ENCODE data around the gene NANOS2.

Gene NANOS2

GRCh38 chr19:45929247-45929646, 14.7 kb upstream of the NANOS2 start:
- DNase-seq (ENCODE audit: low read depth in 2 of 3, low spot score in 1 of 3): no peak

- peak; percentile 82 to 83 (median 82) for DNase-seq (ENCODE audit: low read depth in 2 of 3, low spot score in 1 of 3)
Observed at GRCh38 chr19:45927565-45928261, 13.1 kb upstream of the NANOS2 start.

DNA sequence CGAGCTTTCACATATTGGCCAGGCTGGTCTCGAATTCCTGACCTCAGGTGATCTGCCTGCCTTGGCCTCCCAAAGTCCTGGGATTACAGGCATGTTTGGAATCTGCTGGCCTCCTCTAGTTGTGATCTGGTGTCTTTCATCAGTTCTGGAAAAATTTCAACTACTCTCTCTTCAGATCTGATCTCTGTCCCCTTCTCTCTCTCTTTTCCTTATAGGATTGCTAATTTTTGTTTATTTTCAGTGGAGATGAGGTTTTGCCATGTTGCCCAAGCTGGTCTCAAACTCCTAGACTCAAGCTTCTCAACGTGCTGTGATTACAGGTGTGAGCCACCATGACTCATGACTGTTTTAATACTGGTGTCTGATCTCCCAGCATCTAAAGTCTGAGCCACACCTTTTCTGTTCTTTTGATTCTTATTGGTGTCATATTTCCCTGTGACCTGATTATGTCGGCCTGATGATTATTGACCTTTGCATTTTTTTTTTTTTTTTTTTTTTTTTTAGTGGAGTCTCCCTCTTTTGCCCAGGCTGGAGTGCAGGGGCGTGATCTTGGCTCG, 10.4 kb upstream of the NANOS2 start:
- DNase-seq (ENCODE audit: low read depth in 2 of 3, low spot score in 1 of 3): no peak

DNA sequence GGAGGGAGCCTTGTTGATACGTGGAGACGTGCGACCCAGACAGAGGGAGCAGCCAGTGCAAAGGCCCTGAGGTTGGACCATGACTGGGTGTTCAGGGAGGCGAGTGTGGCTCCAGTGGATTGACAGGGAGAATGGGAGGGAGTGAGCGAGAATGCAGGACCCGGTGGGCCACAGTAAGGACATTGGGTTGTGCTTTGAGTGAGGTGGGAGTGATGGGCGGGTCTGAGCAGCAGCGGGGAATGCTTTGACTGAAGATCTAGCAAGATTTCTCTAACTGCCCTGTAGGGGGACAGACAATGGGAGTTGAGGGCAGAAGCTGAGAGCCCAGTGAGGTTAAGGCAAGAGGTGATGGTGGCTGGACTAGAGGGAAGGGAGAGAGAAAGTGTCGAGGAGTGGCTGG, 7.7 kb upstream of the NANOS2 start:
- no peak for DNase-seq (ENCODE audit: low read depth in 2 of 3, low spot score in 1 of 3)

DNA sequence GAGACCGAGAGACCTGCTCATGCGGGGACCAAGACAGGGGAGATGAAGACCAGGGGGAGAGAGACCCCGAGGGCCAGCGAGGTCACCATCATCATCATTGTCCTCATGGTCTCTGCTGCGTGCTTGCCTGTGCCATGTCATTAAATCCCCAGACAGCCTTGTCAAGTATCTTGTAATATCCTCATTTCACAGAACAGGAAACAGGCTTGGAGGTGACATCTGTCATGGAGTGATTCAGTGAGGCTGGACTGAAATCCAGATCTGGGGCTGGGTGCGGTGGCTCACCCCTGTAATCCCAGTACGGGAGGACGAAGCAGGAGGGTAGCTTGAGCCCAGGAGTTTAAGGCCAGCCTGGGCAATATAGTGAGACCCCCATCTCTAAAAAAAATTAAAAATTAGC, 5.9 kb upstream of the NANOS2 start:
- DNase-seq (ENCODE audit: low read depth in 2 of 3, low spot score in 1 of 3): no peak

GRCh38 chr19:45919678-45920077, 5.1 kb upstream of the NANOS2 start:
- DNase-seq (ENCODE audit: low read depth in 2 of 3, low spot score in 1 of 3): no peak

GRCh38 chr19:45918721-45919120, 4.1 kb upstream of the NANOS2 start:
- no peak for DNase-seq (ENCODE audit: low read depth in 2 of 3, low spot score in 1 of 3)

GRCh38 chr19:45917421-45918091, 3.0 kb upstream of the NANOS2 start:
- DNase-seq (ENCODE audit: low read depth in 2 of 3, low spot score in 1 of 3): no peak

- no peak for DNase-seq (ENCODE audit: low read depth in 2 of 3, low spot score in 1 of 3)
Observed at GRCh38 chr19:45911291-45911690, 3.3 kb downstream of the NANOS2 start.

GRCh38 chr19:45908956-45909355, 5.6 kb downstream of the NANOS2 start:
- no peak for DNase-seq (ENCODE audit: low read depth in 2 of 3, low spot score in 1 of 3)

- no peak for DNase-seq (ENCODE audit: low read depth in 2 of 3, low spot score in 1 of 3)
Observed at GRCh38 chr19:45906221-45906620, 8.4 kb downstream of the NANOS2 start.

GRCh38 chr19:45905011-45905410, 9.6 kb downstream of the NANOS2 start:
- no peak for DNase-seq (ENCODE audit: low read depth in 2 of 3, low spot score in 1 of 3)

DNA sequence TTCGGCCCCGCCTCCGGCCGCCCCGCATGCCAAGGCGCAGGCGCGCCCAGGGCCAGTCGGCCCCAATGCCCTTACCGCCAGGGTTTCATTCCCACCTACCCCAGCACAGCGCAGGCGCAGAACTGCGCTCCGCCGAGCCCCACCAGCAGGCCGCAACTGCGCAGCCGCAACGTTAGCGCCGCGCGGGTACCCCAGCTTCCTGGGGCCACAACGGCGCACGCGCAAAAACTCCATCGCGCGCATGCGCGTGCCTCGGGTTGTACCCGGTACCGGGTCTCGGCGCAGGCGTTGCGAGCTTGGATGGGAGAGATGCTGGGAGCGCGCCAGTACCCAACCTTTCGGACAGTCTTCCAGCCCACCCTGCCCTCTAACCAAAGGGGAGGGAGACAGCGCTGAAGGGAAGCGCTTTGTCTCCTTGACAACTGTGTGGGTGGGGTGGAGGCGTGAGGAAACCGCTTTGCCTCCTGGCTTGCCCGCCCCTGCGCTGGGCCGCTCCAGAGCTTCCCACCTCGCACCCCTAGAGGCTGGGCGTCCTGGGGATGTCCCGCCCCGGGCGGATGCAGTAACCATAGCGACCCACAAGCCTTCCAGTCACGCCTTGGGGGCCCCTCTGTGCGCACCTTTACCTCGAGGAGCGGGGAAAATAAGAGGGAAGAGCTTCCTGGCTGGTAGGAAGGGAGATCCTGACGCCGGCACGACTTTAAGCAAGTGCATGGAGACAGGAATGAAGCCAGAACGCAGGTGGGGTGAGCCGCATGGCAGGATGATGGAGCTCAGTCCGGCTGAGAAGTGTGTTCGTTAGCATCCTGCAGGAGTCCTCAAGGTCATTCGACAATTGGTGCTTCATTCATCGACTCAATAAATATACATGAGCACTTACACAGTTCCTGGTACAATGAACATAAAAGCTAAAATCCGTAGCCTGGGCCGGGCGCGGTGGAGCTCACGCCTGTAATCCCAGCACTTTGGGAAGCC, 11.6 kb downstream of the NANOS2 start:
- peak; percentile 97 to 99 (median 98) for DNase-seq (ENCODE audit: low read depth in 2 of 3, low spot score in 1 of 3)

GRCh38 chr19:45901912-45902650, 12.5 kb downstream of the NANOS2 start, which contains the start of gene MYPOP:
Gene MYPOP (minus strand): TSS chr19:45902613. CDS start chr19:45901773, 840 bp downstream.
- no peak for DNase-seq (ENCODE audit: low read depth in 2 of 3, low spot score in 1 of 3)

DNA sequence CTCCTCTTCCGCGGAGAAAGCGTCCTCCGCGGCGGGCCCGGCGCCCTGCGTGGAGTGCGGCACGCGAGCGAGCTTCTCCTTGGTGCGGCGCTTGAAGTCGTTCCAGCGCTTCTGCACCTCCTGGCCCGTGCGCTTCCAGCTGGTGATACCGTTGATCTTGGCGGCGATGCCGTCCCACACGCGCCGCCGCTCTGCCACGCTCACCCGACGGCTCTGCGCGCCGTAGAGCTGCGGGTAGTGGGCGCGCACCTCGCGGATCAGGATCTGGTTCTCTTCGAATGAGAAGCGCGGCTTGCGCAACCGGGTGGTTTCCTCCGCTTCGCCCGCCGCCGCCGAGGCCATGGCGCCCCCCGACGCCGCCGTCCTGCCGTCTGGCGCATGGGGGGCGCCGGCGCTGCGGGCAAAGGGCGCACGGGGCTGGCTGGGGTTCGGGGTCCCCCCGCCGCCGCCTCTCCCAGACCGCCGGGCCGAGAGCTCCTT, 13.1 kb downstream of the NANOS2 start:
- no peak for DNase-seq (ENCODE audit: low read depth in 2 of 3, low spot score in 1 of 3)

GRCh38 chr19:45900738-45901431, 13.7 kb downstream of the NANOS2 start:
- no peak for DNase-seq (ENCODE audit: low read depth in 2 of 3, low spot score in 1 of 3)

- no peak for DNase-seq (ENCODE audit: low read depth in 2 of 3, low spot score in 1 of 3)
Observed at GRCh38 chr19:45899919-45900589, 14.5 kb downstream of the NANOS2 start.

- DNase-seq (ENCODE audit: low read depth in 2 of 3, low spot score in 1 of 3): no peak
Observed at GRCh38 chr19:45899253-45899652, 15.3 kb downstream of the NANOS2 start.

DNA sequence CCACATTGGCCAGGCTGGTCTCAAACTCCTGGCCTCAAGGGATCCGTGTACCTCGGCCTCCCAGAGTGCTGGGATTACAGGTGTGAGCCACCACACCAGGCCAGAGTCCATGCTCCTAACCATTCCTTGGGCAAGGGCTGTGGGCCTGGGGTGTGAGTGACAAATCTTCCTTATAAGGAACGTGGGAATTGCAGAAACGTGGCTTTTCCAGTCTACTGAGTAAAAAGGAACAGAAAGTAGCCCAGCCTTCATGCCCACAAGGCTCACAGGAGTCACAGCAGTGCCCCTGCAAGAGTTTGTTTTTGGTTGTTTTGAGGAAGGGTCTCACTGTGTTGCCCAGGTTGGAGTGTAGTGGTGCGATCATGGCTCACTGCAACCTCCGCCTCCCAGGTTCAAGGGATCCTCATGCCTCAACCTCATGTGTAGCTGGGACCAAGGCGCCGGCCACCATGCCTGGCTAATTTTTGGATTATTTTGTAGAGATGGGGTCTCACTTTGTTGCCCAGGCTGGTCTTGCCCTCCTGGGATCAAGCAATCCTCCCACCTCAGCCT, 17.2 kb downstream of the NANOS2 start:
- no peak for DNase-seq (ENCODE audit: low read depth in 2 of 3, low spot score in 1 of 3)
